OCI-LY1 (cell line): ENCODE measurements around the gene ADAMTS12.

Experiments used
- H2AFZ ChIP-seq: fragments of 200-600 bp; sonication (generic), shearing (Covaris generic); 2 replicates; pipeline ENCODE4 v1.6.0; 2014; ENCODE audit warnings: antibody characterized with exemption, mild to moderate bottlenecking, low read length
- H3F3A ChIP-seq: fragments of 200-600 bp; sonication (generic), shearing (Covaris generic); 2 replicates; pipeline ENCODE4 v1.6.0; 2014; ENCODE audit warnings: mild to moderate bottlenecking, antibody characterized with exemption, low read length, moderate library complexity; ENCODE audit not compliant: insufficient read depth
- H3K27ac ChIP-seq: fragments of 200-600 bp; sonication (generic); 2 replicates; pipeline ENCODE4 v1.5.1; 2014; ENCODE audit warnings: low read length, mixed run types, mild to moderate bottlenecking, low read depth; ENCODE audit not compliant: poor library complexity, severe bottlenecking
- H3K27me3 ChIP-seq: fragments of 200-600 bp; sonication (generic); 2 replicates; pipeline ENCODE4 v1.6.0; 2014; ENCODE audit warnings: antibody characterized with exemption, mild to moderate bottlenecking, low read length, moderate library complexity; ENCODE audit not compliant: insufficient read depth
- H3K36me3 ChIP-seq: fragments of 200-600 bp; sonication (generic); 2 replicates; pipeline ENCODE4 v1.6.1; 2014; ENCODE audit warnings: mild to moderate bottlenecking, antibody characterized with exemption, low read length, moderate library complexity, mixed read lengths; ENCODE audit not compliant: insufficient read depth
- H3K4me1 ChIP-seq: fragments of 200-600 bp; sonication (generic); 2 replicates; pipeline ENCODE4 v1.5.1; 2014; ENCODE audit warnings: mild to moderate bottlenecking, low read length, moderate library complexity; ENCODE audit not compliant: insufficient read depth, severe bottlenecking
- H3K4me2 ChIP-seq: fragments of 200-600 bp; sonication (generic), shearing (Covaris generic); 2 replicates; pipeline ENCODE4 v1.6.1; 2014; ENCODE audit warnings: low read length
- H3K4me3 ChIP-seq: fragments of 200-600 bp; sonication (generic); 2 replicates; pipeline ENCODE4 v1.5.1; 2014; ENCODE audit warnings: low read length, low read depth, mild to moderate bottlenecking, mixed read lengths; ENCODE audit not compliant: poor library complexity, severe bottlenecking
- H3K79me2 ChIP-seq: fragments of 200-600 bp; shearing (Covaris generic); 2 replicates; pipeline ENCODE4 v1.6.1; 2016; ENCODE audit warnings: mixed run types, low read length, mixed read lengths; ENCODE audit not compliant: insufficient read depth
- H3K9ac ChIP-seq: fragments of 200-600 bp; sonication (generic), shearing (Covaris generic); 2 replicates; pipeline ENCODE4 v1.6.1; 2014; ENCODE audit warnings: mild to moderate bottlenecking, low read length, mixed read lengths
- H3K9me2 ChIP-seq: fragments of 200-600 bp; sonication (generic), shearing (Covaris generic); 2 replicates; pipeline ENCODE4 v1.6.1; 2014; ENCODE audit warnings: low read depth, mild to moderate bottlenecking, low read length, mixed read lengths
- H3K9me3 ChIP-seq: fragments of 200-600 bp; shearing (Covaris generic); 2 replicates; pipeline ENCODE4 v1.6.1; 2014; ENCODE audit warnings: low read length, mixed read lengths
- H4K20me1 ChIP-seq: fragments of 200-600 bp; sonication (generic), shearing (Covaris generic); 2 replicates; pipeline ENCODE4 v1.6.0; 2016; ENCODE audit warnings: mild to moderate bottlenecking, low read length; ENCODE audit not compliant: insufficient read depth
- CTCF ChIP-seq: fragments of 200-600 bp; sonication (generic), shearing (Covaris generic); IDR thresholded peaks from 2 replicates; pipeline ENCODE4 v1.5.1; 2017; ENCODE audit warnings: mild to moderate bottlenecking, antibody characterized with exemption, low read length, moderate library complexity, mixed read lengths
- EZH2 ChIP-seq: fragments of 200-600 bp; sonication (generic), shearing (Covaris generic); IDR thresholded peaks from 2 replicates; pipeline ENCODE4 v1.8.0; 2017; ENCODE audit warnings: borderline replicate concordance, mixed run types, mild to moderate bottlenecking, antibody characterized with exemption, low read length, moderate library complexity, mixed read lengths

ADAMTS12 gene

GRCh38 chr5:33774341-33774740, 117.4 kb downstream of the ADAMTS12 start:
- TF ChIP-seq EZH2, result no peak
- no peak for TF ChIP-seq CTCF
- H2AFZ ChIP-seq, result no peak overlapping the region
- no peak overlapping the region for H3K9ac ChIP-seq
- no peaks in the 10 kb centered on the region for H3K4me1 ChIP-seq
- H4K20me1 ChIP-seq, result no peaks in the 10 kb centered on the region
- H3K27me3 ChIP-seq, result no peaks in the 10 kb centered on the region
- H3K4me2 ChIP-seq, result no peak overlapping the region
- H3F3A ChIP-seq, result no peaks in the 10 kb centered on the region
- no peak overlapping the region for H3K4me3 ChIP-seq
- no peaks in the 10 kb centered on the region for H3K9me2 ChIP-seq
- H3K36me3 ChIP-seq, result no peaks in the 10 kb centered on the region
- no peak overlapping the region for H3K27ac ChIP-seq
- no peaks in the 10 kb centered on the region for H3K79me2 ChIP-seq
- H3K9me3 ChIP-seq, result no peaks in the 10 kb centered on the region

GRCh38 chr5:33772380-33772897, 119.4 kb downstream of the ADAMTS12 start:
- no peak overlapping the region for H3K4me2 ChIP-seq
- TF ChIP-seq CTCF (no peak), EZH2 (no peak)

GRCh38 chr5:33769968-33770367, 121.8 kb downstream of the ADAMTS12 start:
- H3K27me3 ChIP-seq, result no peaks in the 10 kb centered on the region
- no peaks in the 10 kb centered on the region for H3F3A ChIP-seq
- no peaks in the 10 kb centered on the region for H3K9me3 ChIP-seq
- H3K9ac ChIP-seq, result no peak overlapping the region
- no peaks in the 10 kb centered on the region for H3K36me3 ChIP-seq
- no peaks in the 10 kb centered on the region for H3K79me2 ChIP-seq
- no peaks in the 10 kb centered on the region for H3K9me2 ChIP-seq
- TF ChIP-seq CTCF (no peak), EZH2 (no peak)
- no peak overlapping the region for H3K4me3 ChIP-seq
- no peak overlapping the region for H3K4me2 ChIP-seq
- no peak overlapping the region for H2AFZ ChIP-seq
- H4K20me1 ChIP-seq, result no peaks in the 10 kb centered on the region
- no peak overlapping the region for H3K27ac ChIP-seq
- no peaks in the 10 kb centered on the region for H3K4me1 ChIP-seq

More at GRCh38 chr5:33772380-33772897, 119.4 kb downstream of the ADAMTS12 start:
- Histone ChIP-seq H3K9me2 (no peaks in the 10 kb centered on the region), H2AFZ (no peak overlapping the region), H3K4me1 (no peaks in the 10 kb centered on the region), H3K79me2 (no peaks in the 10 kb centered on the region), H3K9ac (no peak overlapping the region), H4K20me1 (no peaks in the 10 kb centered on the region), H3K4me3 (no peak overlapping the region), H3F3A (no peaks in the 10 kb centered on the region), H3K36me3 (no peaks in the 10 kb centered on the region), H3K27me3 (no peaks in the 10 kb centered on the region), H3K9me3 (no peaks in the 10 kb centered on the region), H3K27ac (no peak overlapping the region)
